Progenitor cell of endocrine pancreas (in vitro differentiated cells): ENCODE data around the gene MYOCD. TPM values are rescaled to one million over a fixed set of nuclear protein-coding genes. Genes with fewer than 3 reads are reported as not detected.

Experiments used
- DNase-seq: peaks from one replicate; pipeline ENCODE4 v3.0.0; 2021; ENCODE audit warnings: low spot score; ENCODE audit not compliant: unreplicated experiment
- H3K27ac Mint-ChIP-seq: 2 replicates; pipeline ENCODE4 v1.8.0; 2021; ENCODE audit warnings: mild to moderate bottlenecking, moderate library complexity, mixed read lengths
- H3K27me3 Mint-ChIP-seq: 2 replicates; pipeline ENCODE4 v1.8.0; 2021; ENCODE audit warnings: mixed read lengths
- H3K36me3 Mint-ChIP-seq: 2 replicates; pipeline ENCODE4 v1.8.0; 2022; ENCODE audit warnings: mixed read lengths; ENCODE audit not compliant: insufficient read depth
- H3K4me1 Mint-ChIP-seq: 2 replicates; pipeline ENCODE4 v1.8.0; 2021; ENCODE audit warnings: low read depth, mixed read lengths
- H3K4me3 Mint-ChIP-seq: 2 replicates; pipeline ENCODE4 v1.8.0; 2021; ENCODE audit warnings: low read depth, mild to moderate bottlenecking, moderate library complexity, mixed read lengths
- H3K9me3 Mint-ChIP-seq: 2 replicates; pipeline ENCODE4 v1.8.0; 2021; ENCODE audit warnings: low read depth, mixed read lengths
- total RNA-seq: library from RNA; stranded (reverse); gene quantifications from 2 replicates; pipeline ENCODE4 v1.2.1, GENCODE V29; 2021
- TF ChIP-seq, protein P1 (sequence below): fragments of 200-600 bp; sonication (generic); IDR thresholded peaks from one replicate; pipeline ENCODE4 v1.5.0; 2021; ENCODE audit warnings: antibody characterized with exemption, mild to moderate bottlenecking; ENCODE audit not compliant: unreplicated experiment

Gene MYOCD
- total RNA-seq, 1 donor from 2014 or later = 19.2 TPM

DNA sequence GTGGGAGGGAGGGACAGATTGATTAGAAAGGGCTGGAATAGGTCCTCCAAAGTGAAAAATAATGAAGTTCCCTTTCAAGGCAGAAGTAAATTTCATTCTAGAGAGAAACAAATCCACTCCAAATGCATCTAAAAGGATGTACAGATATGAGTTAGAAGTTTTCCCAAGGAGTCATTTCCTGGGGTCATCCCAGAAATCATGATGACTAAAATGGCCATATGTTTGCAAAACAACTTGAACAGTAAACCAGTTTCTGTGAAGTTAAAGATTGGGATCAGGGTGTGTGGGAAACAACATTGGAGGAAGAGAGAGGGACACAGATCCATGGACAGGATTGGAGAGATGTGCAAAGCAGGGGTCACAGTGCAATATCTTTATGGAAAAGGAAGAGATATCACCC, 91.1 kb downstream of the MYOCD start:
- Mint-ChIP-seq H3K27ac (no peak overlapping the region), H3K4me1 (peaks cover 2% of the 10 kb centered on the region), H3K27me3 (no peaks in the 10 kb centered on the region), H3K4me3 (no peak overlapping the region), H3K36me3 (peaks cover 1% of the 10 kb centered on the region), H3K9me3 (no peaks in the 10 kb centered on the region)
- TF ChIP-seq, protein P1, sequence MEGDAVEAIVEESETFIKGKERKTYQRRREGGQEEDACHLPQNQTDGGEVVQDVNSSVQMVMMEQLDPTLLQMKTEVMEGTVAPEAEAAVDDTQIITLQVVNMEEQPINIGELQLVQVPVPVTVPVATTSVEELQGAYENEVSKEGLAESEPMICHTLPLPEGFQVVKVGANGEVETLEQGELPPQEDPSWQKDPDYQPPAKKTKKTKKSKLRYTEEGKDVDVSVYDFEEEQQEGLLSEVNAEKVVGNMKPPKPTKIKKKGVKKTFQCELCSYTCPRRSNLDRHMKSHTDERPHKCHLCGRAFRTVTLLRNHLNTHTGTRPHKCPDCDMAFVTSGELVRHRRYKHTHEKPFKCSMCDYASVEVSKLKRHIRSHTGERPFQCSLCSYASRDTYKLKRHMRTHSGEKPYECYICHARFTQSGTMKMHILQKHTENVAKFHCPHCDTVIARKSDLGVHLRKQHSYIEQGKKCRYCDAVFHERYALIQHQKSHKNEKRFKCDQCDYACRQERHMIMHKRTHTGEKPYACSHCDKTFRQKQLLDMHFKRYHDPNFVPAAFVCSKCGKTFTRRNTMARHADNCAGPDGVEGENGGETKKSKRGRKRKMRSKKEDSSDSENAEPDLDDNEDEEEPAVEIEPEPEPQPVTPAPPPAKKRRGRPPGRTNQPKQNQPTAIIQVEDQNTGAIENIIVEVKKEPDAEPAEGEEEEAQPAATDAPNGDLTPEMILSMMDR = no peak
- DNase-seq = no peak

DNA sequence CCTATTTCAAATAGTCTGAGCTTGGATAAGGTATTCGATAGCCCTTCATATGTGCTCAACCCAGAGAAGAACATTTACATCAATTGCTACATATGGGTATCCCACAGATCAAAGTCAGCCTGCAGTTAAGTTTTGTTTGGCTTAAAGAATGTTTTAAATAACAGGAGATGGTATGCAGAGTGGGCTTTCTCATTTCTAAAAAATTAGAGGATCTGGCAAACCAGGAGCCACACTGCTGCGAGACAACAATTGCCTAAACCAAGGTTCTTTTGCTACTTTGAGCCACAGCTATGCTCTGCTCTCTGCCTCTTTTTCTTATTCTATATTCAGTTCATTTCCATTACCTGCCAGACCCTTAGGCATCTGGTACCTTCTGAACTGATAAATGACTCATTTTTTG, 93.4 kb downstream of the MYOCD start:
- Mint-ChIP-seq H3K9me3 (no peaks in the 10 kb centered on the region), H3K4me3 (no peak overlapping the region), H3K4me1 (peaks cover 2% of the 10 kb centered on the region), H3K27ac (no peak overlapping the region), H3K27me3 (peaks cover 4% of the 10 kb centered on the region), H3K36me3 (peaks cover 1% of the 10 kb centered on the region)
- no peak for DNase-seq
- TF ChIP-seq, protein P1 = no peak

DNA sequence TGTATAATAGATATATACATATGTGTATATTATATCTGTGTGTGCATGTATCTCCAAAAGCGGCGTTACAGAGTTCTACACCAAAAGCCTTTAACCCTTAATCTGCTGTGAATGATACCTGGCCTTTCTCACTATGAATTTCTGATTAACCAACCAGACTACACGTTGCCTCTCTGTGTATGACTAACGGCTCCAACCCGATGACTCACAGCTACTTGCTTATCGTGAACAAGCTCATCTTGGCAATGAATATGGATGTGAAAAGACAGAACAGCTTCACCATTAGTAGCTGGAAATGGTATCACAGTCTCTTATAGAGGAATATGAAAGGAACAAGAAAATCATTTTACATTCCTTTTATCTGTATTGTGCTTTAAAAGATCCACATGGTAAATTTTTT, 99.9 kb downstream of the MYOCD start:
- H3K9me3 Mint-ChIP-seq = no peaks in the 10 kb centered on the region
- H3K4me1 Mint-ChIP-seq = peaks cover 2% of the 10 kb centered on the region
- DNase-seq = no peak
- H3K4me3 Mint-ChIP-seq = no peak overlapping the region
- TF ChIP-seq, protein P1 = no peak
- H3K36me3 Mint-ChIP-seq = no peaks in the 10 kb centered on the region
- peaks cover 4% of the 10 kb centered on the region for H3K27me3 Mint-ChIP-seq
- no peak overlapping the region for H3K27ac Mint-ChIP-seq

DNA sequence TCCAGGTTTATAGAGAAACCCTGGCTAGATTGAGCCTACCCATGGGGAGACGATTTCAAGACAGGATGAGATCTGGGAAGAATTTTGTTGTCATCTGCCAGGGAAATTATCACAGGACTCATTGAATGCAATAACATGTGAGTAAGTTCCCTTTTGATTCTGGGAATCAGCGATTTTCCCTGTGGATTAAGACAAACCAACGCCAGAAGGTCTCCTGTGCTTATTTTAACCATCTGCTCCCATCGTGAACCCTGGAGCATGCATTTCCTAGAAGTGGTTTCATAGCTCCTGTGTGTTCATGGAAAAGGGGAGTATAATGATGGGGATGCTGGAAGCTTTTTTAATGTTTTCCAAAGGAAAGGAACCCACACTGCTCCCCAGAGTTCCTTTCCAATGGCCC, 102.6 kb downstream of the MYOCD start:
- Mint-ChIP-seq H3K4me1 (peaks cover 2% of the 10 kb centered on the region), H3K27me3 (no peaks in the 10 kb centered on the region), H3K9me3 (no peaks in the 10 kb centered on the region), H3K36me3 (no peaks in the 10 kb centered on the region), H3K4me3 (no peak overlapping the region), H3K27ac (no peak overlapping the region)
- DNase-seq = no peak
- TF ChIP-seq, protein P1 = no peak

DNA sequence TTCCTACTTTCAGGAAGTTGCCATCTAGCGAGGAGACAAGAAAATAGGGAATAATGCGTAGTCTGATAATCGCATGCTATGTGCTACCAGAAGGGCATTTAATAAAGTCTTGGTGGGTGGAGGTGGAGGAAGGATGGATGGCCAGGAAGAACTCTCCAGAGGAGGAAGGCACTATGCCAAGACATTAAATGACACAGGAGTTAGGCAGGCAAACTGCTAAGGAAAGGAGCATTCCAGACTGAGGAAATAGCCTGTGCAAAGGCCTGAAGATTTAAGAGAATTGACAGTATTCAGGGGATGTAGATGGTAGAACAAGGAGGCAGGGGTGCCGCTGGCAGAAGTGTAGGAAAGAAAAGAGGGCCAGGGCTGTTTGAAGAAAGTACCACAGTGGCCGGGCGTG, 104.3 kb downstream of the MYOCD start:
- Mint-ChIP-seq H3K36me3 (no peaks in the 10 kb centered on the region), H3K9me3 (no peaks in the 10 kb centered on the region), H3K27me3 (no peaks in the 10 kb centered on the region), H3K27ac (no peak overlapping the region), H3K4me1 (peaks cover 2% of the 10 kb centered on the region), H3K4me3 (no peak overlapping the region)
- DNase-seq = no peak
- TF ChIP-seq, protein P1 = no peak
